Neural crest cell (in vitro differentiated cells): ENCODE results near the gene SMAD3. TPM values are rescaled to one million over a fixed set of nuclear protein-coding genes. Genes with fewer than 3 reads are reported as not detected.
"Not testable (repeated sequence)": the region's sequence is repeated elsewhere in the genome, so short reads cannot be mapped to it uniquely, and the experiment has no call there.

Source experiments
- DNase-seq: peaks from one replicate; pipeline ENCODE4 v3.0.0; 2021; ENCODE audit warnings: low read depth, mixed read lengths, low spot score
- H3K27ac Mint-ChIP-seq: one replicate; pipeline ENCODE4 v1.8.0; 2021; ENCODE audit warnings: mild to moderate bottlenecking, mixed read lengths; ENCODE audit not compliant: unreplicated experiment
- H3K27me3 Mint-ChIP-seq: 2 replicates; pipeline ENCODE4 v1.8.0; 2021; ENCODE audit warnings: low read depth, mild to moderate bottlenecking, mixed read lengths
- H3K36me3 Mint-ChIP-seq: 2 replicates; pipeline ENCODE4 v1.8.0; 2021; ENCODE audit warnings: low read depth, mild to moderate bottlenecking, mixed read lengths
- H3K4me1 Mint-ChIP-seq: 2 replicates; pipeline ENCODE4 v1.8.0; 2021; ENCODE audit warnings: mixed read lengths
- H3K4me3 Mint-ChIP-seq: one replicate; pipeline ENCODE4 v1.8.0; 2021; ENCODE audit warnings: mild to moderate bottlenecking, mixed read lengths
- H3K9me3 Mint-ChIP-seq: 2 replicates; pipeline ENCODE4 v1.8.0; 2021; ENCODE audit warnings: mixed read lengths
- total RNA-seq: library from RNA; stranded (reverse); gene quantifications from 2 replicates; pipeline ENCODE4 v1.2.1, GENCODE V29; 2021
- TF ChIP-seq, protein P1 (sequence below): fragments of 200-600 bp; sonication (generic); conservative IDR thresholded peaks from 2 replicates; pipeline ENCODE4 v1.5.0; 2021; ENCODE audit warnings: antibody characterized with exemption, mild to moderate bottlenecking

SMAD3 gene
- total RNA-seq, 1 donor from 2014 or later = 39.5 TPM

DNA sequence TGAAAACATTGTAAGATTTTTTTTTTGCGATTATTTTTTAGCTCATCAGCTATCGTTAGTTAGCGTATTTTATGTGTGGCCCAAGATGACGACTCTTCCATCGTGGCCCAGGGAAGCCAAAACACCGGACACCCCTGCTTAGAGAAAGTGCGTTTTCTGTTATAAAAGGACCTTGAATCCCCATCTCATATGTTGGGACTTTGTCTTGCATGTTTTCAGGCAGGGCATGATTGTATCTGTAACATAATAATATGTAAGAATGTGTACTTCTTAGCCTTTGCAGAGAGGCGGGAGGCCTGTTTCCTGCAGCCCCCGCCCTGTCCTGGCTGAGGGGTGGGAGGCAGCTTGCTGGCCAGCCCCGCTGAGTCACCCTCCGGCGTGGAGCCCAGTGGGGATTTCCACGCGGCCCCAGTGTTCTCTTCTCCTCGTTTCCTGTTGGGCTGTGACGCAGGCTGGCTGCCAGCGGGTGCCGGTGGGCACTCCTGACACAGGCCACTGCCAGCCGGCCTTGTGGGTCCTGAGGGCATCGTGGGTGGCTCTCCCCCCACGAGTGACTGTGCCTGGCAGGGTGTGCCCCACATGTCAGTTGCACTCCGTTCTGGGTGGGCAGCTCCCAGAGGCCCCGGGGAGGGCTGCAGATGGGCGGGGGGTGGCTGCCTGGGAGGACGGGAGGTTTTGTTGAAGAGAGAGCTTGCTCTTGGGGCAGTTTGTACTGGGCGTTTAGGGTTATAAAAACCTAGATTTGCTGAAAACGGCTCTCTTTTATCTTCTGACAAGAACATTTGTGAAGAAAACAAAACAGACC is 55.6 kb downstream of the SMAD3 start:
- Mint-ChIP-seq H3K4me1 (peaks cover 52% of the 10 kb centered on the region), H3K9me3 (no peaks in the 10 kb centered on the region), H3K27me3 (no peaks in the 10 kb centered on the region), H3K36me3 (no peaks in the 10 kb centered on the region), H3K27ac (peak overlapping the region; percentile 77), H3K4me3 (no peak overlapping the region)
- no peak for DNase-seq
- TF ChIP-seq, protein P1, sequence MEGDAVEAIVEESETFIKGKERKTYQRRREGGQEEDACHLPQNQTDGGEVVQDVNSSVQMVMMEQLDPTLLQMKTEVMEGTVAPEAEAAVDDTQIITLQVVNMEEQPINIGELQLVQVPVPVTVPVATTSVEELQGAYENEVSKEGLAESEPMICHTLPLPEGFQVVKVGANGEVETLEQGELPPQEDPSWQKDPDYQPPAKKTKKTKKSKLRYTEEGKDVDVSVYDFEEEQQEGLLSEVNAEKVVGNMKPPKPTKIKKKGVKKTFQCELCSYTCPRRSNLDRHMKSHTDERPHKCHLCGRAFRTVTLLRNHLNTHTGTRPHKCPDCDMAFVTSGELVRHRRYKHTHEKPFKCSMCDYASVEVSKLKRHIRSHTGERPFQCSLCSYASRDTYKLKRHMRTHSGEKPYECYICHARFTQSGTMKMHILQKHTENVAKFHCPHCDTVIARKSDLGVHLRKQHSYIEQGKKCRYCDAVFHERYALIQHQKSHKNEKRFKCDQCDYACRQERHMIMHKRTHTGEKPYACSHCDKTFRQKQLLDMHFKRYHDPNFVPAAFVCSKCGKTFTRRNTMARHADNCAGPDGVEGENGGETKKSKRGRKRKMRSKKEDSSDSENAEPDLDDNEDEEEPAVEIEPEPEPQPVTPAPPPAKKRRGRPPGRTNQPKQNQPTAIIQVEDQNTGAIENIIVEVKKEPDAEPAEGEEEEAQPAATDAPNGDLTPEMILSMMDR = no peak

DNA sequence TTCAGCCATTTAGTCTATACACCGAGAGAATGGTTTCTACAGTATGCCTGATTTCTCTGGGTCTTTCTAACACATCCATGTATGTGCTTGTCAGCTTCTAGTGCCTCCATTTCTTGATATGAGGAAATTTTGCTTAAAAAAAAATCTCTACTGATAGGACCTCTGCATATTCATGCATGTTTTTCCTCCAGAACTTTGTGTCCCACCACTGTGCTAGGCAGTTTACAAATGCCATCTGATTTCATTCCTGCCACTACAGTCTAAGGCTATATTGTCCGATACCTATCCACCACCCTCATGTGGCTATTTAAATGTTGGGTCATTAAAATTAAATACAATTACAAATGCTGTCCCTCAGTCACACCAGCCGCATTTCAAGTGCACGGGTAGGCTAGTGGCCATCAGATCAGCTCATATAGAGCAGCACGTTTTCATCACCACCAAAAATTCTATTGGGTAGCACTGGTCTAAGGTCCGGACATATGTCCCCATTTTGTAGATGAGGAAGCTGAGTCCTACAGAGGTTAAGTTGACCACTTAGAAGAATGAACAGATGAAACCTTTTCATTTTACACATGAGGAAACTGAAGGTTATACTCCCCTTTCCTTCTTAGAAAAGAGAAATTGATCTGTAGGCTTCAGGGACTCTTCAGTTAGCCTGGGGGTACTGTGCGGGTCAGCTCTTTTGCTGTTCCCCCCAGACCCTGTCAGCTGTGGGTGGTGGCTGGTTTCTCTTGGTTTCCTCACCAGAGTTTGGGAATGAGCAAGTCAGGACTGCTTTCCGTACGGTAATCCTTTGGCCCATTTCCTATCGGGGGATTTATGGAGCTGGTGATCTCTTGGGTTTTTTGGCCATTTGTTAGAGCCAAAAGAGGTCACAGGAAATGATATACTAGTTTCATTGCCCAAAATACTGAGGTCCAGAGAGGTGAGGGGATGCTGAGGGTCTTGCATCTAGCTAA is 56.5 kb downstream of the SMAD3 start:
- no peaks in the 10 kb centered on the region for H3K27me3 Mint-ChIP-seq
- TF ChIP-seq, protein P1 = no peak
- H3K4me1 Mint-ChIP-seq = peaks cover 46% of the 10 kb centered on the region
- no peaks in the 10 kb centered on the region for H3K9me3 Mint-ChIP-seq
- DNase-seq = no peak
- H3K4me3 Mint-ChIP-seq = no peak overlapping the region
- H3K36me3 Mint-ChIP-seq = no peaks in the 10 kb centered on the region
- peak overlapping the region; percentile 35 for H3K27ac Mint-ChIP-seq

DNA sequence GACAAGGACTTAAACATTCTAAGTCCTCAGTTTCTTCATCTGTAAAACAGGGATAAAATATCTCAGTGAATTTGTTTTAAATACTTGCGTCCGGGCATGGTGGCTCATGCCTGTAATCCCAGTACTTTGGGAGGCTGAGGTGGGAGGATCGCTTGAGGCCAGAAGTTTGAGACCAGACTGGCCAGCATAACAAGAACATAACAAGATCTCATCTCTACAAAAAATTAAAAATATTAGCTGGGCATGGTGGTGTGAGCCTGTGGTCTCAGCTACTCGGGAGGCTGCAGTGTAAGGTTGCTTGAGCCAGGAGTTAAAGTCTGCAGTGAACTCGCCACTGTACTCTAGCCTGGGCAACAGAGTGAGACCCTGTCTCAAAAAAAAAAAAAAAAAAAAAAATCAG is 57.4 kb downstream of the SMAD3 start:
- not testable (repeated sequence) for H3K36me3 Mint-ChIP-seq, H3K27ac Mint-ChIP-seq, H3K9me3 Mint-ChIP-seq, H3K27me3 Mint-ChIP-seq, DNase-seq, H3K4me3 Mint-ChIP-seq
- peaks cover 43% of the 10 kb centered on the region for H3K4me1 Mint-ChIP-seq

DNA sequence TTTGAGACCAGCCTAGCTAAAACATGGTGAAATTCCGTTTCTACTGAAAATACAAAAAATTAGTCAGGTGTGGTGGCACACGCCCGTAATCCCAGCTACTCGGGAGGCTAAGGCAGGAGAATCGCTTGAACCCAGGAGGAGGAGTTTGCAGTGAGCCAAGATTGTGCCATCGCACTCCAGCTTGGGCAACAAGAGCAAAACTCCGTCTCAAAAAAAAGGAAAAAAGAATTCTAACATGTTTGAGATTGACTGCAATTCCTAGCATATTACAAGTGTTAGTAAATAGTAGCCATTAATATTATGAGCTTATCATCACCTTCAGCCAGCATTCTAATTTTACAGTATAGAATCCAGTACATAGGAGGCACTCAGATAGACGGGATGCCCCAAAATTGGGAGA is 57.9 kb downstream of the SMAD3 start:
- DNase-seq, H3K27ac Mint-ChIP-seq, H3K27me3 Mint-ChIP-seq, H3K9me3 Mint-ChIP-seq, H3K4me3 Mint-ChIP-seq, H3K36me3 Mint-ChIP-seq: not testable (repeated sequence)
- H3K4me1 Mint-ChIP-seq = peaks cover 41% of the 10 kb centered on the region

DNA sequence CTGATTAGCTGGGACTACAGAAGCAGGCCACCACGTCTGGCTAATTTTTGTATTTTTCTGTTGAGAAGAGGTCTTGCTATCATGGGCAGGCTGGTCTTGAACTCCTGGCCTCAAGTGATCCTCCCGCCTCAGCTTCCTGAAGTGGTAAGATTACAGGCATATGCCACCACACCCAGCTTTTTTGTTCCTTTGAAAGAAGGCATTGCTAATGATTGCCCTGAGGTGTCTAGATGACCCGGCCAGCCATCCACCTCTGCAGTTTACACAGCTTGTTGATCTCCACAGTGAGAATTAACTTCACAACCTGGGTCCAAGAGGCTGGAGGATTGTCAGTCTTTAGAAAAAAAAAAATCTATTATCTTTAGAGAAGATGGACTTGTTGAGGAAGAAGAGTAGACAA is 58.7 kb downstream of the SMAD3 start:
- TF ChIP-seq, protein P1 = no peak
- no peak for DNase-seq
- Mint-ChIP-seq H3K4me1 (peaks cover 34% of the 10 kb centered on the region), H3K36me3 (no peaks in the 10 kb centered on the region), H3K27me3 (no peaks in the 10 kb centered on the region), H3K9me3 (no peaks in the 10 kb centered on the region), H3K4me3 (no peak overlapping the region), H3K27ac (peak overlapping the region; percentile 50)

DNA sequence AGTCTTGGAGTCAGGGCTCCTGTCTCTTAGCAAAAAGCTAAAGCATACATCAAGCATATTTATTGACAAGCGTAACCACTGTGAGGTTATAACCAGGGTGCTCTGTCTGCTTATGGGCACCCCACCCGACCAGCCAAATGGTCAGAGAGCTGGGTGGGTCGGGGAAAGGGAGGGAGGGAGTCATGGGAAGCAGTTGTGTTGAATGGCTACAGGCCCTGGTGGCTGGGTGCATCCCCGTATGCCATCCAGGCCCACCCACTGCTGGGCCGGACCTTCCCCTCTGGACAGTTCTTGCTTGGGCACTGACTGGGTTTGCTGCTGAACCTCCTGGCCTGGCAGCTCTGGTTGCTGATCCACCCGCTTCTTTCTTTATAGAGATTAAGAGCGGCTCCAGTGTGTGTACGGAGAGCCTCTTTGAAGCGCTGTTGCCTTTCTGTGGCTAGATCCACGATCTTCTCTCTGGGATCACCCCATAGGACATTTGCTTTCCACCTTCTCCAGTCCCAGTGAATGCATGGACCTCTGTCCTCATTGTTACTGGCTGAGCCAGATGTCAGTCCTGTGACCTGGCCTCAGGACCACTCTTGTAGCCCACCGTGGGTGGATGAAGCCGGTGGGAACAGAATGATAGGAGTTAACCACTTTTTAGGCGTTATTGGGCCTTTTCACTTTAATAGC is 59.6 kb downstream of the SMAD3 start:
- Mint-ChIP-seq H3K4me1 (peaks cover 31% of the 10 kb centered on the region), H3K27me3 (no peaks in the 10 kb centered on the region), H3K9me3 (no peaks in the 10 kb centered on the region), H3K36me3 (no peaks in the 10 kb centered on the region), H3K27ac (no peak overlapping the region), H3K4me3 (no peak overlapping the region)
- DNase-seq = no peak
- TF ChIP-seq, protein P1 = no peak
